Measurements from ENCODE around the gene ASH1L.
"Not testable (repeated sequence)": the region's sequence is repeated elsewhere in the genome, so short reads cannot be mapped to it uniquely, and the experiment has no call there.

Gene ASH1L

DNA sequence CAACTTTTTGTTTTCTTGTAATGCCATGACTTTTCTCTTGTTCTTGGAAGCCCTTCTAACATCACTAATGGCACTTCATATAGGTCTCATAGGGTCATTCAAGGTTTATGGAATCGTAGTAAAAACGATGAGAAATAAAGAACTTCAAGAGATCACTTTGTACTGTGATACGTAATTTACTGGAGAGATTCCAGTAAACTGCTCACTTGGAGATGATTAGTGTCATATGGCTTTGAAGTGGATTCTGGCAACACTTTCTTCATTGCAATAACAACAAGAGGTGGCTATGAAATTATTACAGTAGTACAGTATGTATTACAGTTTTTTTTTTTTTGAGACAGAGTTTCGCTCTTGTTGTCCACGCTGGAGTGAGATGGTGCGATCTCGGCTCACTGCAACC lies 138.5 kb downstream of the ASH1L start:
- Histone ChIP-seq H3K27ac (no peak overlapping the region), H3K4me1 (ENCODE audit: control insufficient read depth in 1 of 2, insufficient read depth in 1 of 2, low read depth in 1 of 2, low read length in 1 of 2) (no peaks in the 10 kb centered on the region), H3K9me3 (no peaks in the 10 kb centered on the region), H3K36me3 (peaks cover 7% of the 10 kb centered on the region), H3K4me3 (ENCODE audit: low read depth in 1 of 2, low read length in 1 of 2) (no peak overlapping the region), H3K27me3 (no peaks in the 10 kb centered on the region)
- TF ChIP-seq, protein P1, sequence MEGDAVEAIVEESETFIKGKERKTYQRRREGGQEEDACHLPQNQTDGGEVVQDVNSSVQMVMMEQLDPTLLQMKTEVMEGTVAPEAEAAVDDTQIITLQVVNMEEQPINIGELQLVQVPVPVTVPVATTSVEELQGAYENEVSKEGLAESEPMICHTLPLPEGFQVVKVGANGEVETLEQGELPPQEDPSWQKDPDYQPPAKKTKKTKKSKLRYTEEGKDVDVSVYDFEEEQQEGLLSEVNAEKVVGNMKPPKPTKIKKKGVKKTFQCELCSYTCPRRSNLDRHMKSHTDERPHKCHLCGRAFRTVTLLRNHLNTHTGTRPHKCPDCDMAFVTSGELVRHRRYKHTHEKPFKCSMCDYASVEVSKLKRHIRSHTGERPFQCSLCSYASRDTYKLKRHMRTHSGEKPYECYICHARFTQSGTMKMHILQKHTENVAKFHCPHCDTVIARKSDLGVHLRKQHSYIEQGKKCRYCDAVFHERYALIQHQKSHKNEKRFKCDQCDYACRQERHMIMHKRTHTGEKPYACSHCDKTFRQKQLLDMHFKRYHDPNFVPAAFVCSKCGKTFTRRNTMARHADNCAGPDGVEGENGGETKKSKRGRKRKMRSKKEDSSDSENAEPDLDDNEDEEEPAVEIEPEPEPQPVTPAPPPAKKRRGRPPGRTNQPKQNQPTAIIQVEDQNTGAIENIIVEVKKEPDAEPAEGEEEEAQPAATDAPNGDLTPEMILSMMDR (IDR thresholded peaks at IDR 0.05) = no peak

DNA sequence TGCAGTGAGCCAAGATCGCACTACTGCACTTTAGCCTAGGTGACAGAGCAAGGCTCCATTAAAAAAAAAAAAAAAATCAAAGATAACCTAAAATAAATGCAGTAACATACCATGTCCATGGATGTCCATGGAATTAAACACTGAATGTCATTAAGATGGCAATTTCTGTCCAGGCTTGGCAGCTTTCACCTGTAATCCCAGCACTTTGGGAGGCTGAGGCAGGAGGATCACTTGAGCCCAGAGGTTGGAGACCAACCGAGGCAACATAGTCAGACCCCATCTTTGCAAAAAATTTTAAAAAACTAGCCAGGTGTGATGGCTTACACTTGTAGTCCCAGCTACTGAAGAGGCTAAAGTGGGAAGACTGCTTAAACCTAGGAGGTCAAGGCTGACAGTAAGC lies 141.8 kb downstream of the ASH1L start:
- peaks cover 10% of the 10 kb centered on the region for H3K36me3 ChIP-seq

DNA sequence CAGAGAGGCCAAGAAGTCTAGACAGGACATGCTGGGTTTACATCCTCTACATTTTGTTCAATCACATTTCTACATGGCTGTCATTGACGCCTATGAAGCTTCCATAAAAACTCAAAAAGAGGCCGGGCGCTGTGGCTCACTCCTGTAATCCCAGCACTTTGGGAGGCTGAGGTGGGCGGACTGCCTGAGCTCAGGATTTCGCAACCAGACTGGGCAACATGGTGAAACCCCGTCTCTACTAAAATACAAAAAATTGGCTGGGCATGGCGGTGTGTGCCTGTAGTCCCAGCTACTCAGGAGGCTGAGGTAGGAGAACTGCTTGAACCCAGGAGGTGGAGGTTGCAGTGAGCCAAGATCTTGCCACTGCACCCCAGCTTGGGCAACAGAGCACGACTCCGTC lies 150.8 kb downstream of the ASH1L start:
- not testable (repeated sequence) for H3K4me3 ChIP-seq (ENCODE audit: low read depth in 1 of 2, low read length in 1 of 2); H3K27ac ChIP-seq
- H3K36me3 ChIP-seq = peaks cover 49% of the 10 kb centered on the region

More for the DNA sequence above, 141.8 kb downstream of the ASH1L start:
- no peak overlapping the region for H3K27ac ChIP-seq
- TF ChIP-seq, protein P1 (IDR thresholded peaks at IDR 0.05) = no peak
- no peaks in the 10 kb centered on the region for H3K4me1 ChIP-seq (ENCODE audit: control insufficient read depth in 1 of 2, insufficient read depth in 1 of 2, low read depth in 1 of 2, low read length in 1 of 2)
- no peaks in the 10 kb centered on the region for H3K27me3 ChIP-seq
- no peak overlapping the region for H3K4me3 ChIP-seq (ENCODE audit: low read depth in 1 of 2, low read length in 1 of 2)
- no peaks in the 10 kb centered on the region for H3K9me3 ChIP-seq

DNA sequence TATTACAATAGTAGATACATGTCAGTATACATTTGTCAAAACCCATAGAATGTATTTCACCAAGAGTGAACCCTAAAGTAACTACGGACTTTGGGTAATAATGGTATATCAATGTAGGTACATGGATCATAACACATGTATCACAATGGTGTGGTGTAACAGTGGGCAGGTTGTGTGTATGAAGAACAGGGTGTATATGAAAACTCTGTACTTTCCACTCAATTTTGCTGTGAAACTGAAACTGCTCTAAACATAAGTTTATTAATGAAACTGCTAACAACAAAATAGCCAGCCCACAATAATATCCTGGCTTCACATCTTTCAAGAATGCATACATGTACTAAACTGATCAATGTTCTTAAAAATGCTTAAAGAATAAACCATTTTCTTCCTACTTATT lies 151.7 kb downstream of the ASH1L start:
- Histone ChIP-seq H3K36me3 (peaks cover 46% of the 10 kb centered on the region), H3K9me3 (no peaks in the 10 kb centered on the region), H3K4me1 (ENCODE audit: control insufficient read depth in 1 of 2, insufficient read depth in 1 of 2, low read depth in 1 of 2, low read length in 1 of 2) (no peaks in the 10 kb centered on the region), H3K27ac (no peak overlapping the region), H3K27me3 (no peaks in the 10 kb centered on the region), H3K4me3 (ENCODE audit: low read depth in 1 of 2, low read length in 1 of 2) (no peak overlapping the region)
- TF ChIP-seq, protein P1 (IDR thresholded peaks at IDR 0.05) = no peak

More for the DNA sequence above, 150.8 kb downstream of the ASH1L start:
- H3K9me3 ChIP-seq; H3K27me3 ChIP-seq; H3K4me1 ChIP-seq (ENCODE audit: control insufficient read depth in 1 of 2, insufficient read depth in 1 of 2, low read depth in 1 of 2, low read length in 1 of 2): not testable (repeated sequence)

DNA sequence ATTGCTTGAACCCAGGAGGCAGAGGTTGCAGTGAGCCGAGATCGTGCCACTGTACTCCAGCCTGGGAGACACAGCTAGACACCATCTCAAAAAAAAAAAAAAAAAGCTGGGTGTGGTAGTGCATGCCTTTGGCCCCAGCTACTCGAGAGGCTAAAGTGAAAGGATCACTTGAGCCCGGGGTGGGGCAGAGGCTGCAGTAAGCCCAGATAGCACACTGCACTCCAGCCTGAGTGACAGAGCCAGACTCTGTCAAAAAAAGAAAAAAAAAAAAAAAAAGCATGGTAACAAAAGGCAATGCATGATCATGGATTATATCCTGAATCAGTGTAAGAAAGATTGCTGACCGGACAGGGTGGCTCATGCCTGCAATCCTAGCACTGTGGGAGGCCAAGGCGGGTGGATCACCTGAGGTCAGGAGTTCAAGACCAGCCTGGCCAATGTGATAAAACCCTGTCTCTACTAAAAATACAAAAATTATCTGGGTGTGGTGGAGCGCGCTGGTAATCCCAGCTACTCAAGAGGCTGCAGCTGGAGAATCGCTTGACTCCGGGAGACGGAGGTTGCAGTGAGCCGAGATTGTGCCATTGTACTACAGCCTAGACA lies 165.6 kb downstream of the ASH1L start:
- no peaks in the 10 kb centered on the region for H3K9me3 ChIP-seq
- peaks cover 58% of the 10 kb centered on the region for H3K36me3 ChIP-seq

DNA sequence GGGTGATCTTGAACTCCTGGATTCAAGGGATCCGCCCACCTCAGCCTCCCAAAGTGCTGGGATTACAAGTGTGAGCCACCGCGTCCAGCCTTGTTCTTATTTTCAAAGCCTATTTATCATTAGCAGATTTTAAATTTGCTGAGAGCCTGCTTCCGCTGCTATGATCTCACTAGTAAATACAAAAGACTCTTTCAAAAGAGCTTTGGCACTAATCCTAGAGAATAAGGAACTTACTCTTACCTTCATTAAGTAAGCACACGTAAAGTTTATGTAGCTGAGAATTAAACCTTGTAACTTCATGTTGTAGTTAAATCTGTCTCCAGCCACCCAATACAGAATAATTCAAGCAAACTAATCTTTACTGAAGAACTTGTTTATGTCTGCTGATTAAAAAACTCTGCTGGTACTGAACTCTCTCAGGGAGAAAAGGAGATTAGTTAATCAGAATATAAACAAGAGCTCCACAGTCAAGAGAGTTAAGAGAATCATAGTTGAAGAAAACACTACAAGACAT lies 169.6 kb downstream of the ASH1L start:
- Histone ChIP-seq H3K4me3 (ENCODE audit: low read depth in 1 of 2, low read length in 1 of 2) (no peak overlapping the region), H3K4me1 (ENCODE audit: control insufficient read depth in 1 of 2, insufficient read depth in 1 of 2, low read depth in 1 of 2, low read length in 1 of 2) (no peaks in the 10 kb centered on the region), H3K36me3 (peaks cover 56% of the 10 kb centered on the region), H3K9me3 (no peaks in the 10 kb centered on the region), H3K27ac (no peak overlapping the region), H3K27me3 (no peaks in the 10 kb centered on the region)
- TF ChIP-seq, protein P1 (IDR thresholded peaks at IDR 0.05) = no peak

More for the DNA sequence above, 165.6 kb downstream of the ASH1L start:
- TF ChIP-seq, protein P1 (IDR thresholded peaks at IDR 0.05) = no peak
- H3K27me3 ChIP-seq = no peaks in the 10 kb centered on the region
- H3K4me1 ChIP-seq (ENCODE audit: control insufficient read depth in 1 of 2, insufficient read depth in 1 of 2, low read depth in 1 of 2, low read length in 1 of 2) = no peaks in the 10 kb centered on the region
- H3K27ac ChIP-seq = no peak overlapping the region
- no peak overlapping the region for H3K4me3 ChIP-seq (ENCODE audit: low read depth in 1 of 2, low read length in 1 of 2)
